ENCODE results near the gene ITPK1. TPM values are rescaled to one million over a fixed set of nuclear protein-coding genes. Genes with fewer than 3 reads are reported as not detected.

The ITPK1 gene
- total RNA-seq, 4 donors from 2014 or later = 108 to 221 (median 138) TPM

DNA sequence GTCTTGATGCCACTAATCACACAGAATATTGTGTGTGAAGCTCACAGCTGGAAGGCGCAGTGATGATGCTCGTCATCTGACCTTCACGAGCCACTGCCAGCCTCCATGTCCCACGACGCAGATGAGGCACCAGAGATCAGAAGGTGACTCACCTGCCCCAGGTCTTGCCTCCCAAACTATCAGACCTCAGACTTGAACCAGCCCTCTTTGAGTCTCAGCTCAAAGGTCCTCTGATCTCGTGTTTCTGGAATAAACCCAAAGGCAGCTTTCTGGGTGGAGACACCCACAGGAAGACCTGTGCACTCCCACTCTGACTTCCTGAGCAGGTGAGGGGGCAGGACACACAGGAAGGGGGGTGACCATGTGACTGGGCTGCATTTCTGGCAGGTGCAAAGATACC is 212.4 kb downstream of the ITPK1 start:
- H3K27ac ChIP-seq (replicated peaks in 1 of 4) = no peak overlapping the region
- H3K4me1 ChIP-seq = no peaks in the 10 kb centered on the region
- H3K9me3 ChIP-seq = no peaks in the 10 kb centered on the region
- intact Hi-C loops (cut with DNase I) = no loop called here
- no peak overlapping the region for H3K4me3 ChIP-seq
- peaks cover 0 to 55% (median 4%) of the 10 kb centered on the region in 4 donors for H3K27me3 ChIP-seq
- TF ChIP-seq, protein P1, sequence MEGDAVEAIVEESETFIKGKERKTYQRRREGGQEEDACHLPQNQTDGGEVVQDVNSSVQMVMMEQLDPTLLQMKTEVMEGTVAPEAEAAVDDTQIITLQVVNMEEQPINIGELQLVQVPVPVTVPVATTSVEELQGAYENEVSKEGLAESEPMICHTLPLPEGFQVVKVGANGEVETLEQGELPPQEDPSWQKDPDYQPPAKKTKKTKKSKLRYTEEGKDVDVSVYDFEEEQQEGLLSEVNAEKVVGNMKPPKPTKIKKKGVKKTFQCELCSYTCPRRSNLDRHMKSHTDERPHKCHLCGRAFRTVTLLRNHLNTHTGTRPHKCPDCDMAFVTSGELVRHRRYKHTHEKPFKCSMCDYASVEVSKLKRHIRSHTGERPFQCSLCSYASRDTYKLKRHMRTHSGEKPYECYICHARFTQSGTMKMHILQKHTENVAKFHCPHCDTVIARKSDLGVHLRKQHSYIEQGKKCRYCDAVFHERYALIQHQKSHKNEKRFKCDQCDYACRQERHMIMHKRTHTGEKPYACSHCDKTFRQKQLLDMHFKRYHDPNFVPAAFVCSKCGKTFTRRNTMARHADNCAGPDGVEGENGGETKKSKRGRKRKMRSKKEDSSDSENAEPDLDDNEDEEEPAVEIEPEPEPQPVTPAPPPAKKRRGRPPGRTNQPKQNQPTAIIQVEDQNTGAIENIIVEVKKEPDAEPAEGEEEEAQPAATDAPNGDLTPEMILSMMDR (IDR thresholded peaks at IDR 0.05) = no peak
- no peak for TF ChIP-seq POLR2A (IDR thresholded peaks at IDR 0.05; ENCODE audit: low read depth)
- TF ChIP-seq POLR2AphosphoS5 (IDR thresholded peaks at IDR 0.05) = no peak
- TF ChIP-seq EP300 (IDR thresholded peaks at IDR 0.05) = no peak
- DNase-seq (ENCODE audit: extremely low spot score) = no peak
- WGBS = 76% methylated on average over 6 of the region's 6 CpGs
- no peaks in the 10 kb centered on the region for H3K36me3 ChIP-seq

DNA sequence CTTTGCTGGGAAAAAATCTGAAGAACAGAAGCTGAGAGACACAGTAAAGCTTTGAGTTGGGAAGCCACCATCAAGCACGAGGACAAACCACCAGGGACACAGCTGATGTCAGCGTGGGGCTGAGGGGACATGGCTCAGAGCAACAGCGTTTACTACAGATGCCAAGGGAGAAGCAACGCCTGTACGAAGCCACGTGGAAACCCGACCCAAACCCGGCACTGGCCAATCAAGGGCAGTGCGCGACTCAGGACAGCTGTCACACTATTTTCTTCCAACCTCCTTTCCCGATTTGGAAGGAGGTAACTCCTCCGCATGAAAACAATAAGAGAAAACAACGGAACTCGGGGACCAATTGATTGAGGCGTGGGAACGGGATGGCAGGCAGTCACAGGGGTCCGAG is 213.0 kb downstream of the ITPK1 start:
- no peak for DNase-seq (ENCODE audit: extremely low spot score)
- intact Hi-C loops (cut with DNase I) = no loop called here
- 26% methylated on average over 17 of the region's 17 CpGs for WGBS
- H3K27ac ChIP-seq (replicated peaks in 1 of 4) = no peak overlapping the region
- H3K27me3 ChIP-seq = peaks cover 0 to 60% (median 4%) of the 10 kb centered on the region in 4 donors
- no peaks in the 10 kb centered on the region for H3K9me3 ChIP-seq
- no peak overlapping the region for H3K4me3 ChIP-seq
- H3K36me3 ChIP-seq = no peaks in the 10 kb centered on the region
- no peaks in the 10 kb centered on the region for H3K4me1 ChIP-seq
- TF ChIP-seq POLR2A (IDR thresholded peaks at IDR 0.05; ENCODE audit: low read depth) = no peak
- TF ChIP-seq, protein P1 (IDR thresholded peaks at IDR 0.05) = no peak
- TF ChIP-seq EP300 (IDR thresholded peaks at IDR 0.05) = no peak
- TF ChIP-seq POLR2AphosphoS5 (IDR thresholded peaks at IDR 0.05) = no peak

GRCh38 chr14:92902191-92902590 is 213.5 kb downstream of the ITPK1 start:
- no peak for DNase-seq (ENCODE audit: extremely low spot score)
- 78% methylated on average over 6 of the region's 6 CpGs for WGBS
- H3K27me3 ChIP-seq = peaks cover 0 to 65% (median 4%) of the 10 kb centered on the region in 4 donors
- no peaks in the 10 kb centered on the region for H3K9me3 ChIP-seq
- no peak overlapping the region for H3K27ac ChIP-seq (replicated peaks in 1 of 4)
- no peaks in the 10 kb centered on the region for H3K36me3 ChIP-seq
- intact Hi-C loops (cut with DNase I) = no loop called here
- TF ChIP-seq EP300 (IDR thresholded peaks at IDR 0.05) (no peak), POLR2A (IDR thresholded peaks at IDR 0.05; ENCODE audit: low read depth) (no peak), POLR2AphosphoS5 (IDR thresholded peaks at IDR 0.05) (no peak)
- TF ChIP-seq, protein P1 (IDR thresholded peaks at IDR 0.05) = no peak
- H3K4me3 ChIP-seq = no peak overlapping the region
- no peaks in the 10 kb centered on the region for H3K4me1 ChIP-seq

DNA sequence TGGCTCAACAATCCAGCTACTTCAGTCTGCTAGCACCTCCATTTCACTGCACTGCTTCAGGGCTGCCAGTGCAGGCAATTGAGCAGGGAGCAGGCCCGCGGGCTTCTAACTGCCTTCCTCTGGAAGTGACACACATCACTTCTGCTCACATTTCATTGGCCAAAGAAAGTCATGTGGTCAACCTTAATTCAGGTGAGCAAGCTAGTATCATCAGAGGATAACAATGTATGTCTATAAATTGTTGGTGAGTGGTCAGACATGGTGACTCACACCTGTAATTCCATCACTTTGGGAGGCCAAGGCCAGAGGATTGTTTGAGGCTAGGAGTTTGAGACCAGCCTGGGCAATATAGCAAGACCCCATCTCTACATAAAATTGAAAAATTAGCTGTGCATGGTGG is 215.1 kb downstream of the ITPK1 start:
- peaks cover 0 to 72% (median 6%) of the 10 kb centered on the region in 4 donors for H3K27me3 ChIP-seq
- H3K36me3 ChIP-seq = no peaks in the 10 kb centered on the region
- no peak overlapping the region for H3K4me3 ChIP-seq
- no peak for DNase-seq (ENCODE audit: extremely low spot score)
- 63% methylated on average over 2 of the region's 2 CpGs for WGBS
- intact Hi-C loops (cut with DNase I) = no loop called here
- no peaks in the 10 kb centered on the region for H3K9me3 ChIP-seq
- H3K4me1 ChIP-seq = no peaks in the 10 kb centered on the region
- TF ChIP-seq POLR2A (IDR thresholded peaks at IDR 0.05; ENCODE audit: low read depth) (no peak), EP300 (IDR thresholded peaks at IDR 0.05) (no peak)
- TF ChIP-seq, protein P1 (IDR thresholded peaks at IDR 0.05) = no peak
- no peak overlapping the region for H3K27ac ChIP-seq (replicated peaks in 1 of 4)

DNA sequence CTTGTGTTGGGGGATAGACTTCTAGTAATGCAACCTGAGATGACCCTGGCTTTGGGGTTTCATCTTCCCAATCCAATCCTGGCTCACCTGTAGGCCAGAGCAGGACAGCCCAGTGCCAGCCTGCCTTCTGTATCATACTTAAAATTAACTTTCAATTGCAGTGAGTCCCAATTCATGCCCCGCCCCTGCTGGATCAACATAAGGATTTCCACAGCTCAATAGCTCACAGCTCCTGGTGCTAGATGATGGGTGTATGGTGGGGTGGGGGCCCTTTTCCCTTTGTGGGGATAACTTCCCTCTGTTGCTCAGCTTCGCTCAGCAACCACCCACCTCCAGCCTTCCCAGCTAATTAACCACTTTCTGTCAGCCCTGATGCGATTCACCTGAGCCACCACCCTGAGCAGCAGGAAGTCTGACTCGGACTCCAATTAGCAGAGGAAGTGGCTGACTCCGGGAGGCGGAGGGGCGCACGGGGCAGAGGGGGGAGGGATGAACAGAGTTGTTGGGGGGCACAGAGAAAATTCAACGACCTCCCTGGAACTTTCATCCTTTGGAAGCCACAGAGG is 217.1 kb downstream of the ITPK1 start:
- Histone ChIP-seq H3K27me3 (peaks cover 0 to 68% (median 6%) of the 10 kb centered on the region in 4 donors), H3K4me1 (no peaks in the 10 kb centered on the region), H3K27ac (replicated peaks in 1 of 4) (no peak overlapping the region), H3K9me3 (peaks cover 0 to 7% (median 0%) of the 10 kb centered on the region in 4 donors), H3K4me3 (no peak overlapping the region), H3K36me3 (no peaks in the 10 kb centered on the region)
- 60% methylated on average over 9 of the region's 9 CpGs for WGBS
- TF ChIP-seq POLR2A (IDR thresholded peaks at IDR 0.05; ENCODE audit: low read depth) = no peak
- TF ChIP-seq EP300 (IDR thresholded peaks at IDR 0.05) = no peak
- TF ChIP-seq, protein P1 (IDR thresholded peaks at IDR 0.05) = no peak
- TF ChIP-seq POLR2AphosphoS5 (IDR thresholded peaks at IDR 0.05) = no peak
- DNase-seq (ENCODE audit: extremely low spot score) = no peak
- intact Hi-C loops (cut with DNase I) = no loop called here

All from esophagus muscularis mucosa (tissue), 4 donors.